Kidney (tissue), 14 donors: ENCODE measurements around the gene SLC12A6. TPM values are rescaled to one million over a fixed set of nuclear protein-coding genes. Genes with fewer than 3 reads are reported as not detected.

ENCODE experiments used
- DNase-seq, 5 donors: peaks; one replicate each; pipeline ENCODE4 v3.0.0-alpha.2; 2013 to 2020
- FAIRE-seq: peaks from 2 replicates; lab custom pipeline; 2012; peaks lifted over from hg19 to GRCh38; lab: Jason Lieb, UNC
- H3K27ac ChIP-seq, 2 donors: one replicate each; pipeline ENCODE4 v1.7.0; 2013; ENCODE audit warnings: low read depth in 2 of 2, low read length in 2 of 2, inconsistent platforms in 1 of 2
- H3K27me3 ChIP-seq: one replicate; pipeline ENCODE4 v1.7.1; 2013; ENCODE audit warnings: low read length, inconsistent platforms; ENCODE audit not compliant: control insufficient read depth, insufficient read depth
- H3K36me3 ChIP-seq, 3 donors: one replicate each; pipeline versions ENCODE4 v1.7.0 to v1.7.1; 2013; ENCODE audit warnings: low read length in 3 of 3, control low read depth in 1 of 3, inconsistent platforms in 1 of 3; ENCODE audit not compliant: insufficient read depth in 3 of 3, control insufficient read depth in 2 of 3
- H3K4me1 ChIP-seq, 3 donors: one replicate each; pipeline versions ENCODE4 v1.7.0 to v1.7.1; 2013; ENCODE audit warnings: low read length in 3 of 3, inconsistent platforms in 1 of 3, low read depth in 1 of 3; ENCODE audit not compliant: control insufficient read depth in 2 of 3, insufficient read depth in 2 of 3
- H3K4me3 ChIP-seq, 3 donors: one replicate each; pipeline versions ENCODE4 v1.7.0 to v1.8.1; 2013; ENCODE audit warnings: low read length in 3 of 3, control low read depth in 1 of 3, inconsistent platforms in 1 of 3
- H3K9ac ChIP-seq, 3 donors: one replicate each; pipeline versions ENCODE4 v1.7.0 to v1.7.1; 2013; ENCODE audit warnings: low read length in 3 of 3, control low read depth in 1 of 3, inconsistent platforms in 1 of 3
- H3K9me3 ChIP-seq, 3 donors: one replicate each; pipeline versions ENCODE4 v1.7.0 to v1.7.1; 2013; ENCODE audit warnings: low read length in 3 of 3, control low read depth in 1 of 3, inconsistent platforms in 1 of 3; ENCODE audit not compliant: control insufficient read depth in 2 of 3, insufficient read depth in 1 of 3
- intact Hi-C: fragments of 100-400 bp; cut with DNase I; formaldehyde crosslinking; loops from one replicate; pipeline ENCODE4 v1.11.1; 2022
- polyA plus RNA-seq: library from polyadenylated mRNA; stranded (reverse); fragments of 350-450 nt; fragmentation: Illumina TruSeq; extraction: RNeasy Lipid Tissue Mini Kit (QIAGEN cat#74804); gene quantifications from one replicate; pipeline ENCODE4 v1.2.3, GENCODE V29; 2014; ENCODE audit warnings: low read depth, low replicate concordance; ENCODE audit not compliant: insufficient read depth
- total RNA-seq: library from RNA; stranded (reverse); fragmentation: NEBNext Ultra II Directional; extraction: Animal tissue kit (Norgen Biotek cat#: 25700); gene quantifications from one replicate; pipeline ENCODE4 v1.2.1, GENCODE V29; 2021
- TF ChIP-seq, protein P1 (sequence below): IDR thresholded peaks from 3 replicates; pipeline ENCODE4 v1.5.1; 2012; ENCODE audit warnings: mild to moderate bottlenecking, moderate library complexity, borderline replicate concordance; ENCODE audit not compliant: insufficient read depth; ENCODE audit errors: extremely low read depth
- donor health status: control.
- donor health status: control.
- donor health status: control.
- donor health status: control.
- donor health status: control.
- donor health status: DM: yes; HTN: yes; CAD: no.
- donor health status: Normal renal cell carcinoma (clear cell type).

Gene SLC12A6
- total and polyA plus RNA-seq, 2 donors from 2014 or later, result 6.7 to 22.6 TPM

DNA sequence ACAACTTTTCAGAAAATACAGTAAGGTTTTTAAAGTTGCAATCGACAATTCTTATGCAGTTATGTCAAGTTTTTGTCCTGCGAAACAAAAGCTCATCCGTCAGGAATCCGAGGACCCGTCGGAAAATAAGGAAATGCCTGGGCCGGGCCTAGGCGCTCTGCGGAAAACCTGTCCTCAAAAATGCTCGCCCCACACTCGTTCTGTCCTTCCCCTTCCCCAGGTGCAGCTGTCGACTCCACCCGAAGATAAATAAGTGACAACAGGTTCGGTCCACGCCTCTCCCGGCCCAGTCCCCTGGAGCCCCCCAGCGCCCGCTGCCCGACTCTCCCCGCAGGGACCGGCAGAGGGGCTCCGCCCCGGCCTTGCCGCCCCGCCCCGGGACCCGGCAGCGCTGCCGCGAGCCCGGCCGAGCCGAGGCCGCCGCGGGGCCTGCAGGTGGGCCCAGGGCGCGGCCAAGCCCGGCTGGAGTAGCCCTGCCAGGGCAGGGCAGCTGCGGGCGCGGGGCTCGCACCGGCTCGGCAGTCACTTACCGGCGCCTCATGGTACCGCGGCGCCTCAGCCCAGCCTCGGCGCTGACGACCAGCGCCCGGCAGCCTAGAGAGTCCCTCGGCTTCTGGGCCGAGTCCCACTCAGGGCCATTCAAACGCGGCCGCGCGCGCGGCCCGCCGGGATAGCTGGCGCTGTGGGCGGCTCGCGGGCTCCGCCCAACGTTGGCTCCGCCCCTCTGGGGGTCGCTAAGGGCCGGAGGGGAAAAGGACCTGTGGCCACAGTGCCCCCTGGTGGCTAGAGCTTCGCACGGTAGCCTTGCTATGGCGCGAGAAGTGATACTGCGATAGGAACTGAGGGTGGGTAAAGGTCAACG lies 127.9 kb downstream of the SLC12A6 start, which contains the start of gene KATNBL1:
Gene KATNBL1 (minus strand): TSS at position 676 of the 862 bp plus-strand sequence. CDS start 46,420 bp downstream, outside the sequence.
- Histone ChIP-seq H3K36me3 (no peaks in the 10 kb centered on the region), H3K9ac (peak within 1 kb of the TSS; percentile 34 to 66 (median 63)), H3K9me3 (no peaks in the 10 kb centered on the region), H3K27ac (peak within 1 kb of the TSS; percentile 32 to 40), H3K4me3 (peak within 1 kb of the TSS; percentile 56 to 82 (median 75)), H3K27me3 (no peaks in the 10 kb centered on the region), H3K4me1 (peaks cover 0 to 7% (median 0%) of the 10 kb centered on the region in 3 donors)
- intact Hi-C loops, result loop anchor here (10.0 kb wide), 1 partner anchor 145 kb away; no protein-coding TSS in a partner anchor
- FAIRE-seq (no peak), DNase-seq (peak; percentile 97 to 98 (median 98))
- TF ChIP-seq, protein P1, sequence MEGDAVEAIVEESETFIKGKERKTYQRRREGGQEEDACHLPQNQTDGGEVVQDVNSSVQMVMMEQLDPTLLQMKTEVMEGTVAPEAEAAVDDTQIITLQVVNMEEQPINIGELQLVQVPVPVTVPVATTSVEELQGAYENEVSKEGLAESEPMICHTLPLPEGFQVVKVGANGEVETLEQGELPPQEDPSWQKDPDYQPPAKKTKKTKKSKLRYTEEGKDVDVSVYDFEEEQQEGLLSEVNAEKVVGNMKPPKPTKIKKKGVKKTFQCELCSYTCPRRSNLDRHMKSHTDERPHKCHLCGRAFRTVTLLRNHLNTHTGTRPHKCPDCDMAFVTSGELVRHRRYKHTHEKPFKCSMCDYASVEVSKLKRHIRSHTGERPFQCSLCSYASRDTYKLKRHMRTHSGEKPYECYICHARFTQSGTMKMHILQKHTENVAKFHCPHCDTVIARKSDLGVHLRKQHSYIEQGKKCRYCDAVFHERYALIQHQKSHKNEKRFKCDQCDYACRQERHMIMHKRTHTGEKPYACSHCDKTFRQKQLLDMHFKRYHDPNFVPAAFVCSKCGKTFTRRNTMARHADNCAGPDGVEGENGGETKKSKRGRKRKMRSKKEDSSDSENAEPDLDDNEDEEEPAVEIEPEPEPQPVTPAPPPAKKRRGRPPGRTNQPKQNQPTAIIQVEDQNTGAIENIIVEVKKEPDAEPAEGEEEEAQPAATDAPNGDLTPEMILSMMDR, result peak; percentile 96

DNA sequence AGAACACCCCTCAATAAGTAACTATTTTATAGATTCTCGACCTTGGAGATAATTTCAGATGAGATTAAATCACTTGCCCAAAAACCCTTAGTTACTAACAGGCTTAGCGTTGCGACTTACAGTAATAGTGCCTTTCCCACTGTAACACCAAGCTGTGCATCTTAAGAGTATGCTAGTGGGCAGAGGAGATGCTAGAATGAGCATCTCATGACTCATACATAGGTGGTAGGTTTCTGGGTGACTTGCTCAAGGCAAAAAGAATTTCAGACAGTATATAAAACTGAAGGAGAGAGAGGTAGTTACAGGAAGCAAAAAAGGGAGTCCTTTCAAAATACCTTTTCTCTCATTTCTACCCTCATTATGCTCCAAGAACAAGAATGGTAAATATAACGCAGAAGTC lies 131.6 kb downstream of the SLC12A6 start:
- H3K27me3 ChIP-seq, result no peaks in the 10 kb centered on the region
- H3K9me3 ChIP-seq, result no peaks in the 10 kb centered on the region
- no peaks in the 10 kb centered on the region for H3K36me3 ChIP-seq
- intact Hi-C loops, result no loop called here
- H3K9ac ChIP-seq, result no peak overlapping the region
- H3K4me3 ChIP-seq, result no peak overlapping the region
- no peak overlapping the region for H3K27ac ChIP-seq
- peaks cover 0 to 7% (median 0%) of the 10 kb centered on the region in 3 donors for H3K4me1 ChIP-seq
- TF ChIP-seq, protein P1, result no peak
- no peak for FAIRE-seq
- no peak for DNase-seq

DNA sequence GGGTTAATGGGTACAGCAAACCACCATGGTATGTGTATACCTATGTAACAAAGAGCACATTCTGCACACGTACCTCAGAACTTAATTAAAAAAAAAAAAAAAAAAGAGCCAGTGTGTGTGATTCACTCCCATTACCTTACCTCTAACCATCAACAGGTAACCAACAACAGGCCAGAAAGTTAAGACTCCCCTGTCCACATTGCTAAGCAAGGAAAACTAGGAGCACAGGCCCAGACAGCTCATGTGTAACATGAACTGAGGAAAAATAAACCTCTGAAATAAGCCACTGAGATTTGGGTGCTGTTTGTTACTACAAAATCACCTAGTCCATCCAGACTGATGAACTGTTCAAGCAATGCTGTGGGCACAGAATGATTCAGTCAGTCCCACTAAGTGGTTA lies 133.6 kb downstream of the SLC12A6 start:
- Histone ChIP-seq H3K36me3 (no peaks in the 10 kb centered on the region), H3K27me3 (no peaks in the 10 kb centered on the region), H3K4me3 (no peak overlapping the region), H3K9me3 (no peaks in the 10 kb centered on the region), H3K4me1 (peaks cover 0 to 6% (median 0%) of the 10 kb centered on the region in 3 donors), H3K9ac (no peak overlapping the region), H3K27ac (no peak overlapping the region)
- TF ChIP-seq, protein P1, result no peak
- FAIRE-seq, result no peak
- intact Hi-C loops, result no loop called here
- no peak for DNase-seq
